MM.1S (cell line): ENCODE results near the gene SDK1.

Experiments used
- DNase-seq: peaks from one replicate; pipeline ENCODE4 v3.0.0-alpha.2; 2015
- H2AFZ ChIP-seq: fragments of 300-600 bp; sonication (generic); 2 replicates; pipeline ENCODE4 v1.6.0; 2016; ENCODE audit warnings: antibody characterized with exemption, low read length
- H3F3A ChIP-seq: fragments of 300-600 bp; sonication (generic); 2 replicates; pipeline ENCODE4 v1.6.1; 2016; ENCODE audit warnings: mild to moderate bottlenecking, antibody characterized with exemption, low read length, moderate library complexity, mixed read lengths; ENCODE audit not compliant: insufficient read depth
- H3K27ac ChIP-seq: fragments of 300-600 bp; sonication (generic); 2 replicates; pipeline ENCODE4 v1.5.1; 2016; ENCODE audit warnings: mild to moderate bottlenecking, low read length
- H3K27me3 ChIP-seq: fragments of 300-600 bp; sonication (generic); replicated peaks from 2 replicates; pipeline ENCODE4 v1.6.0; 2016; ENCODE audit warnings: low read length; ENCODE audit not compliant: insufficient read depth
- H3K36me3 ChIP-seq: fragments of 300-600 bp; sonication (generic); replicated peaks from 2 replicates; pipeline ENCODE4 v1.6.1; 2016; ENCODE audit warnings: mild to moderate bottlenecking, low read length, mixed read lengths; ENCODE audit not compliant: insufficient read depth
- H3K4me1 ChIP-seq: fragments of 300-600 bp; sonication (generic); 2 replicates; pipeline ENCODE4 v1.6.1; 2016; ENCODE audit warnings: low read length, mixed read lengths
- H3K4me2 ChIP-seq: fragments of 300-600 bp; sonication (generic); 2 replicates; pipeline ENCODE4 v1.6.0; 2016; ENCODE audit warnings: low read depth, low read length
- H3K4me3 ChIP-seq: fragments of 300-600 bp; sonication (generic); 2 replicates; pipeline ENCODE4 v1.5.1; 2016; ENCODE audit warnings: low read length, mixed read lengths
- H3K79me2 ChIP-seq: fragments of 300-600 bp; sonication (generic); 2 replicates; pipeline ENCODE4 v1.6.1; 2016; ENCODE audit warnings: mixed run types, low read length, mixed read lengths
- H3K9ac ChIP-seq: fragments of 300-600 bp; sonication (generic); 2 replicates; pipeline ENCODE4 v1.6.1; 2016; ENCODE audit warnings: low read length, mixed read lengths
- H3K9me2 ChIP-seq: fragments of 300-600 bp; sonication (generic); replicated peaks from 2 replicates; pipeline ENCODE4 v1.6.1; 2016; ENCODE audit warnings: mild to moderate bottlenecking, low read length, mixed read lengths; ENCODE audit not compliant: insufficient read depth
- H3K9me3 ChIP-seq: fragments of 300-600 bp; sonication (generic); replicated peaks from 2 replicates; pipeline ENCODE4 v1.6.1; 2016; ENCODE audit warnings: mild to moderate bottlenecking, low read length, mixed read lengths; ENCODE audit not compliant: insufficient read depth
- H4K20me1 ChIP-seq: fragments of 300-600 bp; sonication (generic); 2 replicates; pipeline ENCODE4 v1.6.1; 2016; ENCODE audit warnings: mild to moderate bottlenecking, low read length, moderate library complexity, mixed read lengths; ENCODE audit not compliant: insufficient read depth
- CTCF ChIP-seq: fragments of 300-600 bp; sonication (generic); IDR thresholded peaks from 2 replicates; pipeline ENCODE4 v1.5.1; 2016; ENCODE audit warnings: antibody characterized with exemption, low read length, mixed read lengths
- EZH2 ChIP-seq: fragments of 300-600 bp; sonication (generic); optimal IDR thresholded peaks from 2 replicates; pipeline ENCODE3; 2017; ENCODE audit warnings: low read depth, mild to moderate bottlenecking, antibody characterized with exemption, low read length, mixed read lengths
- EZH2phosphoT487 ChIP-seq: fragments of 300-600 bp; sonication (generic); IDR thresholded peaks from 2 replicates; pipeline ENCODE4 v1.6.1; 2018; ENCODE audit warnings: antibody characterized with exemption, low read length

The SDK1 gene

GRCh38 chr7:4022265-4022664 lies 721.2 kb downstream of the SDK1 start:
- H3K4me1 ChIP-seq = no peaks in the 10 kb centered on the region
- no peaks in the 10 kb centered on the region for H3K9me3 ChIP-seq
- no peak for DNase-seq
- no peaks in the 10 kb centered on the region for H4K20me1 ChIP-seq
- no peak overlapping the region for H3K4me2 ChIP-seq
- H3K27ac ChIP-seq = no peak overlapping the region
- H3K9ac ChIP-seq = no peak overlapping the region
- peaks cover 16% of the 10 kb centered on the region for H3K27me3 ChIP-seq
- no peaks in the 10 kb centered on the region for H3K36me3 ChIP-seq
- TF ChIP-seq EZH2phosphoT487 (no peak), EZH2 (no peak)
- no peaks in the 10 kb centered on the region for H3F3A ChIP-seq
- no peaks in the 10 kb centered on the region for H3K79me2 ChIP-seq
- H3K4me3 ChIP-seq = no peak overlapping the region
- no peak overlapping the region for H2AFZ ChIP-seq
- H3K9me2 ChIP-seq = no peaks in the 10 kb centered on the region

GRCh38 chr7:4023502-4023901 lies 722.5 kb downstream of the SDK1 start:
- Histone ChIP-seq H3K27ac (no peak overlapping the region), H3K9ac (no peak overlapping the region), H3K36me3 (no peaks in the 10 kb centered on the region), H4K20me1 (no peaks in the 10 kb centered on the region), H3K4me1 (no peaks in the 10 kb centered on the region), H3K4me3 (no peak overlapping the region), H3K4me2 (no peak overlapping the region), H3K9me2 (no peaks in the 10 kb centered on the region), H3F3A (no peaks in the 10 kb centered on the region), H3K27me3 (peaks cover 7% of the 10 kb centered on the region), H2AFZ (no peak overlapping the region), H3K9me3 (no peaks in the 10 kb centered on the region), H3K79me2 (no peaks in the 10 kb centered on the region)
- DNase-seq = no peak
- TF ChIP-seq EZH2 (no peak), CTCF (no peak), EZH2phosphoT487 (no peak)

GRCh38 chr7:4024133-4024532 lies 723.1 kb downstream of the SDK1 start:
- Histone ChIP-seq H2AFZ (no peak overlapping the region), H3K27me3 (peaks cover 7% of the 10 kb centered on the region), H3K4me2 (no peak overlapping the region), H3K9ac (no peak overlapping the region), H3F3A (no peaks in the 10 kb centered on the region), H3K27ac (no peak overlapping the region), H3K4me1 (no peaks in the 10 kb centered on the region), H3K36me3 (no peaks in the 10 kb centered on the region), H3K9me2 (no peaks in the 10 kb centered on the region), H3K4me3 (no peak overlapping the region), H3K79me2 (no peaks in the 10 kb centered on the region), H4K20me1 (no peaks in the 10 kb centered on the region), H3K9me3 (no peaks in the 10 kb centered on the region)
- no peak for DNase-seq
- TF ChIP-seq EZH2 (no peak), CTCF (no peak), EZH2phosphoT487 (no peak)

- no peaks in the 10 kb centered on the region for H3K79me2 ChIP-seq
- no peaks in the 10 kb centered on the region for H3K9me2 ChIP-seq
- no peak overlapping the region for H3K9ac ChIP-seq
- no peak overlapping the region for H3K4me3 ChIP-seq
- no peaks in the 10 kb centered on the region for H3K36me3 ChIP-seq
- peaks cover 7% of the 10 kb centered on the region for H3K27me3 ChIP-seq
- no peaks in the 10 kb centered on the region for H4K20me1 ChIP-seq
- H3F3A ChIP-seq = no peaks in the 10 kb centered on the region
- H3K9me3 ChIP-seq = no peaks in the 10 kb centered on the region
- DNase-seq = no peak
- TF ChIP-seq EZH2phosphoT487 (no peak), CTCF (no peak), EZH2 (no peak)
- H3K4me2 ChIP-seq = no peak overlapping the region
- no peak overlapping the region for H3K27ac ChIP-seq
- no peaks in the 10 kb centered on the region for H3K4me1 ChIP-seq
- H2AFZ ChIP-seq = no peak overlapping the region
Measured at GRCh38 chr7:4024806-4025205, 723.8 kb downstream of the SDK1 start.
